Measurements from ENCODE around the gene CLDN11. TPM values are rescaled to one million over a fixed set of nuclear protein-coding genes. Genes with fewer than 3 reads are reported as not detected.

Gene CLDN11
- total RNA-seq, 1 donor = 411 TPM

DNA sequence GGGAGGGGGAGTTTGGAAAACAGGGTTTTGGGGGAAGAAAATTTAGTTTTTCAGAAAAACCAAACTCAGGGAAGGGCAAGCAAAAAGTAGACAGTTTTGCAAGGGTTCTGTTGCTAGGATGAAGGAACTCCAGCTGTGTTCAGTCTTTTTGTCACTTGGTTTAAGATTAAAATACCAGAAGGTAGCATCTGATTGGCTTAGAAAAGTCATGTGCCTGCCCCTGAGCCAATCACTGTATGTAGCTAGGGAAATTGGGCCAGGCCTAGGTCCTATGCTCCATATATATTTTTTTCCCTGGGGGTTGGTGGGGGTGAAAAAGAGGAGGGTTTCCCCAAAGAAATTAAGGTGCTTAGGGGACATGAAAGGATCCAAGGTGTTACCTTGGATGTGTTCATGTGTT is 24.3 kb downstream of the CLDN11 start:
- DNase-seq (ENCODE audit: low read depth) = no peak
- no peak for TF ChIP-seq CTCF (IDR thresholded peaks at IDR 0.05; ENCODE audit: insufficient read depth, low read depth, low read length)
- no peak overlapping the region for H3K4me3 ChIP-seq (ENCODE audit: low read depth, low read length)

GRCh38 chr3:170443457-170443856 is 24.8 kb downstream of the CLDN11 start:
- DNase-seq (ENCODE audit: low read depth) = no peak
- TF ChIP-seq CTCF (IDR thresholded peaks at IDR 0.05; ENCODE audit: insufficient read depth, low read depth, low read length) = no peak
- no peak overlapping the region for H3K4me3 ChIP-seq (ENCODE audit: low read depth, low read length)

- no peak overlapping the region for H3K4me3 ChIP-seq (ENCODE audit: low read depth, low read length)
- no peak for DNase-seq (ENCODE audit: low read depth)
Observed at GRCh38 chr3:170448584-170448983, 29.9 kb downstream of the CLDN11 start.

DNA sequence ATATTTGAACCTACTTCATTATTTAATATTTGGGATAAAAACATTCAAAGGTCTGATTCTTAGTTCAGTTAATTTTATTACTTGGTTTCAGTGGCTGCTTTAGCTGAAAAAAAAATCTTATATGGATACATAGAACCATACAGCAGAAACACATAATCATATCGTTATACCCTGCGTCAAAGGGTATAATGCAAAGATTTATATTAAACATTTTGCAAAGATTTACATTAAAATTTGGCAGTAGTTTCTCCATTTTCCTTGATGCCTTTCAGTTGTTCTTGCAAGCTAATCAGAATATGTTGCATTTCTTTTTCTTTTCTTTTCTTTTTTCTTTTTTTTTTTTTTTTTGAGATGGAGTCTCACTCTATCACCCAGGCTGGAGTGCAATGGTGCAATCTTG is 31.4 kb downstream of the CLDN11 start:
- TF ChIP-seq CTCF (IDR thresholded peaks at IDR 0.05; ENCODE audit: insufficient read depth, low read depth, low read length) = no peak
- H3K4me3 ChIP-seq (ENCODE audit: low read depth, low read length) = no peak overlapping the region
- DNase-seq (ENCODE audit: low read depth) = no peak

More at GRCh38 chr3:170448584-170448983, 29.9 kb downstream of the CLDN11 start:
- TF ChIP-seq CTCF (IDR thresholded peaks at IDR 0.05; ENCODE audit: insufficient read depth, low read depth, low read length) = no peak

GRCh38 chr3:170454509-170454908 is 35.8 kb downstream of the CLDN11 start:
- DNase-seq (ENCODE audit: low read depth) = no peak
- H3K4me3 ChIP-seq (ENCODE audit: low read depth, low read length) = no peak overlapping the region
- no peak for TF ChIP-seq CTCF (IDR thresholded peaks at IDR 0.05; ENCODE audit: insufficient read depth, low read depth, low read length)

DNA sequence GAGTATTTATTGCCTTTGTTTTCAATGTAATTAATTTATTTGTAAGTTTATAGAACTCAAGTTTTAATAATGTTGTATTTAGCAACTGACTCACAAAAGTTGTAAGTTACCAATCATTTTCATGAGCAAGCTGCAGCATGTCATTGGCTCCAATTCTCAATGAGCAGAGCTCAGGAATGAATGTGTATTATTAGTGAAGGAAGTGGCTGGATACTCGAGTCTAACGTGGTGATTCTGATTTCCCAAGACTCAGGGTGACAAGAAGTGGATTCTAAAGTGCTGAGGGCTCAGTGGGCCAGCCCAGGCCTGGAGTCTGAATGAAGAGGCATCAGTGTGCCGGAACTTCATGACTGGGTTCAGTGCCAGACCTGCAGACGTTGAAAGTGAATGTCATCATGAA is 39.6 kb downstream of the CLDN11 start:
- no peak overlapping the region for H3K4me3 ChIP-seq (ENCODE audit: low read depth, low read length)
- DNase-seq (ENCODE audit: low read depth) = no peak
- TF ChIP-seq CTCF (IDR thresholded peaks at IDR 0.05; ENCODE audit: insufficient read depth, low read depth, low read length) = no peak

DNA sequence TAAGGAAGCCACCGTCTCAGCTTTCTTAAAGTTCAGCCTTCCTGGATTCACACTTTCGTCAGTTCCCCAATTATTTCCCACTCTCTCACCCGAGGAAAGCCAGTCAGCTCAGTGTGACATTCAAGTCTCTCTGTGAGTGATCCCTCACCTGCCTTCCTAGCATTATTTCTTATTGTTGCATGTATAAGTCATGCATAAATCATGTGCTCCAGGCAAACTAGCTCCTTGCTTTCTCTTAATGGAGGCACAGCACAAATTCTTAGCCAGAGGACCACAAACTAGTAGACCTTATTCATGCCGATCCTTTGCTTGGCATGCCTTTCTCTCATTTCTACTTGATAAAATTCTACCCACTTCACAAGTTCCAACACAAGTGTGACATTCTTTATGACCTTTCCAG is 44.3 kb downstream of the CLDN11 start:
- no peak for DNase-seq (ENCODE audit: low read depth)
- no peak overlapping the region for H3K4me3 ChIP-seq (ENCODE audit: low read depth, low read length)
- TF ChIP-seq CTCF (IDR thresholded peaks at IDR 0.05; ENCODE audit: insufficient read depth, low read depth, low read length) = no peak

Data from fibroblast of villous mesenchyme (primary cell).